Lower leg skin (tissue), 3 donors: Measurements from ENCODE around the gene EGFL8.

Experiments used
- POLR2A ChIP-seq, 2 donors: fragments of 450-650 bp; IDR thresholded peaks; one replicate each; pipeline ENCODE4 v1.6.1; 2016 to 2017; ENCODE audit warnings: antibody characterized with exemption in 2 of 2, mild to moderate bottlenecking in 1 of 2, moderate library complexity in 1 of 2
- TF ChIP-seq, protein P1 (sequence below), 3 donors: fragments of 450-650 bp; IDR thresholded peaks; one replicate each; pipeline ENCODE4 v1.5.1; 2016; ENCODE audit warnings: antibody characterized with exemption in 3 of 3, mild to moderate bottlenecking in 3 of 3, moderate library complexity in 2 of 3

DNA sequence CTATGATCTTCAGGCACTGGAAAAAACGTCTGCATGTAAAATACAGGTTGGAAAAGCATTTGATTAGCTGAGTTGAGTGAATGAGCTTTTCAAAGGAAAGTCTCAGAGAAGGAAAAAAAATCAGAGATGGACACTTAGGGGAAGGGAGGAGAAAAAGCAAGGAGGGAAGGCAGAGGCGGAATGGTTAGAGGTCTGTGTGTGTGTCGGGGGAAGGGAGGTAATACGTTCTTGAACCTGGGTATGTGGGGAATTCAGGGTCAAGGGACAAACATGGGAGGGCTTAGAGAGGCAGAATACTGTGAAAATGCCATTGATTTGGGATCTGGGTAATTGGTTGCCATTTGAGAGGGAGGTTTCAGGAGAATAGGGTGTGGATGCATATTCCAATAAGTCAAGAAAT lies 17.7 kb upstream of the EGFL8 start:
- TF ChIP-seq, protein P1, sequence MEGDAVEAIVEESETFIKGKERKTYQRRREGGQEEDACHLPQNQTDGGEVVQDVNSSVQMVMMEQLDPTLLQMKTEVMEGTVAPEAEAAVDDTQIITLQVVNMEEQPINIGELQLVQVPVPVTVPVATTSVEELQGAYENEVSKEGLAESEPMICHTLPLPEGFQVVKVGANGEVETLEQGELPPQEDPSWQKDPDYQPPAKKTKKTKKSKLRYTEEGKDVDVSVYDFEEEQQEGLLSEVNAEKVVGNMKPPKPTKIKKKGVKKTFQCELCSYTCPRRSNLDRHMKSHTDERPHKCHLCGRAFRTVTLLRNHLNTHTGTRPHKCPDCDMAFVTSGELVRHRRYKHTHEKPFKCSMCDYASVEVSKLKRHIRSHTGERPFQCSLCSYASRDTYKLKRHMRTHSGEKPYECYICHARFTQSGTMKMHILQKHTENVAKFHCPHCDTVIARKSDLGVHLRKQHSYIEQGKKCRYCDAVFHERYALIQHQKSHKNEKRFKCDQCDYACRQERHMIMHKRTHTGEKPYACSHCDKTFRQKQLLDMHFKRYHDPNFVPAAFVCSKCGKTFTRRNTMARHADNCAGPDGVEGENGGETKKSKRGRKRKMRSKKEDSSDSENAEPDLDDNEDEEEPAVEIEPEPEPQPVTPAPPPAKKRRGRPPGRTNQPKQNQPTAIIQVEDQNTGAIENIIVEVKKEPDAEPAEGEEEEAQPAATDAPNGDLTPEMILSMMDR (IDR thresholded peaks at IDR 0.05) = no peak
- TF ChIP-seq POLR2A (IDR thresholded peaks at IDR 0.05) = no peak
